Measurements from ENCODE around the gene OPCML. TPM values are rescaled to one million over a fixed set of nuclear protein-coding genes. Genes with fewer than 3 reads are reported as not detected.

The OPCML gene
- total RNA-seq, 2 donors from 2014 or later = under 0.01 TPM; not detected in 1

GRCh38 chr11:133235381-133235780, 296.9 kb downstream of the OPCML start:
- Histone ChIP-seq H3K27me3 (no peaks in the 10 kb centered on the region), H3K4me1 (no peaks in the 10 kb centered on the region), H3K4me3 (no peak overlapping the region), H3K36me3 (replicated peaks in 1 of 2; ENCODE audit: insufficient read depth in 1 of 2, low read depth in 2 of 2) (no peaks in the 10 kb centered on the region), H3K9me3 (no peaks in the 10 kb centered on the region), H3K27ac (no peak overlapping the region)
- intact Hi-C loops (cut with DNase I) = no loop called here
- DNase-seq = no peak
- no peak for ATAC-seq
- WGBS, 2 donors = 33 to 50% methylated on average over 3 of the region's 3 CpGs
- TF ChIP-seq CTCF (IDR thresholded peaks at IDR 0.05) = no peak
- TF ChIP-seq POLR2A (IDR thresholded peaks at IDR 0.05) = no peak

- no peak overlapping the region for H3K27ac ChIP-seq
- ATAC-seq = no peak
- no peaks in the 10 kb centered on the region for H3K27me3 ChIP-seq
Measured at GRCh38 chr11:133234883-133235282, 297.4 kb downstream of the OPCML start.

GRCh38 chr11:133232665-133233064, 299.6 kb downstream of the OPCML start:
- no peak overlapping the region for H3K27ac ChIP-seq
- intact Hi-C loops (cut with DNase I) = no loop called here
- no peaks in the 10 kb centered on the region for H3K36me3 ChIP-seq (replicated peaks in 1 of 2; ENCODE audit: insufficient read depth in 1 of 2, low read depth in 2 of 2)
- H3K9me3 ChIP-seq = no peaks in the 10 kb centered on the region
- no peak for TF ChIP-seq POLR2A (IDR thresholded peaks at IDR 0.05)
- TF ChIP-seq CTCF (IDR thresholded peaks at IDR 0.05) = no peak
- 40 to 48% methylated on average over 2 of the region's 2 CpGs for WGBS, 2 donors
- H3K4me3 ChIP-seq = no peak overlapping the region
- peaks cover 10% of the 10 kb centered on the region for H3K4me1 ChIP-seq
- ATAC-seq = no peak
- no peak for DNase-seq
- no peaks in the 10 kb centered on the region for H3K27me3 ChIP-seq

More at GRCh38 chr11:133234883-133235282, 297.4 kb downstream of the OPCML start:
- H3K9me3 ChIP-seq = no peaks in the 10 kb centered on the region
- H3K4me1 ChIP-seq = no peaks in the 10 kb centered on the region
- WGBS, 2 donors = 26 to 45% methylated on average over 9 of the region's 9 CpGs
- no peak overlapping the region for H3K4me3 ChIP-seq
- no peaks in the 10 kb centered on the region for H3K36me3 ChIP-seq (replicated peaks in 1 of 2; ENCODE audit: insufficient read depth in 1 of 2, low read depth in 2 of 2)
- DNase-seq = no peak
- intact Hi-C loops (cut with DNase I) = no loop called here
- no peak for TF ChIP-seq CTCF (IDR thresholded peaks at IDR 0.05)

- DNase-seq (no peak), ATAC-seq (no peak)
- no peak for TF ChIP-seq POLR2A (IDR thresholded peaks at IDR 0.05)
- no peak for TF ChIP-seq CTCF (IDR thresholded peaks at IDR 0.05)
- peaks cover 10% of the 10 kb centered on the region for H3K4me1 ChIP-seq
- H3K4me3 ChIP-seq = no peak overlapping the region
- no peak overlapping the region for H3K27ac ChIP-seq
- H3K27me3 ChIP-seq = no peaks in the 10 kb centered on the region
- H3K36me3 ChIP-seq (replicated peaks in 1 of 2; ENCODE audit: insufficient read depth in 1 of 2, low read depth in 2 of 2) = no peaks in the 10 kb centered on the region
- intact Hi-C loops (cut with DNase I) = no loop called here
- H3K9me3 ChIP-seq = no peaks in the 10 kb centered on the region
- 53 to 61% methylated on average over 5 of the region's 5 CpGs for WGBS, 2 donors
Measured at GRCh38 chr11:133230431-133230830, 301.9 kb downstream of the OPCML start.

GRCh38 chr11:133228471-133229329, 303.6 kb downstream of the OPCML start:
- DNase-seq (peak; percentile 5 to 21 (median 15)), ATAC-seq (peak; percentile 45)
- intact Hi-C loops (cut with DNase I) = no loop called here

More at GRCh38 chr11:133228471-133229329, 303.6 kb downstream of the OPCML start:
- Histone ChIP-seq H3K4me1 (peaks cover 10% of the 10 kb centered on the region), H3K4me3 (no peak overlapping the region), H3K27ac (peak overlapping the region in 1 of 4 donors; percentile 7), H3K36me3 (replicated peaks in 1 of 2; ENCODE audit: insufficient read depth in 1 of 2, low read depth in 2 of 2) (no peaks in the 10 kb centered on the region), H3K9me3 (no peaks in the 10 kb centered on the region), H3K27me3 (no peaks in the 10 kb centered on the region)
- TF ChIP-seq POLR2A (IDR thresholded peaks at IDR 0.05) (no peak), CTCF (IDR thresholded peaks at IDR 0.05) (no peak)
- 16 to 22% methylated on average over 25 to 26 of the region's 26 CpGs for WGBS, 2 donors
